ENCODE results near the gene CDKAL1.
"Not testable (repeated sequence)": the region's sequence is repeated elsewhere in the genome, so short reads cannot be mapped to it uniquely, and the experiment has no call there.

Gene CDKAL1

DNA sequence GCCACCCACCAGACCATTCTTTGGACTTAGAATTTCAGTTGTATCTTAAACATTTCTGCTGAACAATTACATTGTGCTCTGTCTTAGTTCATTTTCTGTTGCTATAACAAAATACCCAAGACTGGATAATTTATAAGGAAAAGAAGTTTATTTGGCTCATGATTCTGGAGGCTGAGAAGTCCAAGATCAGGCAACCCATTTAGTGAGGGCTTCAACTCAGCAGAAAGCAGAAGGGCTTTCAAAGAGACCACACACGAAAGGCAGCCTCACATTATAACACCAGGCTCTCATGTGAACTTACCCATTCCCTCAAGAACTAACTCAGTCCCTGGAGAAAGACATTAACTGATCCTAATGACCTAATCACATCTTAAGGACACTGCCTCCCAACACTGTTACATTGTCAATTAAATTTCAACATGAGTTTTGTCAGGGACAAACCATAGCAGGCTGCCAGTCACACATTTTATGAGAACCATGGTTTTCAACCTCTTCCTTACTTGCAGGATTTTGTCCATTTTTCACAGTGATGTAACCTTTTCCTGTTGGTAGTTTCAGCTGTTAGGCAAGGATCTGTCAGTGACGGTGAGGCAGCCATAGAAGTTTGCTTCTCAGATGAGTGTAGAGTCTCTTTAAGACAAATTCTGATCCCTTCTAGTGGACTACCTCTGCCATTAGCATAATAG, 659.7 kb downstream of the CDKAL1 start:
- no peak for DNase-seq

GRCh38 chr6:21195301-21195700, 661.0 kb downstream of the CDKAL1 start:
- not testable (repeated sequence) for DNase-seq

GRCh38 chr6:21198032-21198640, 663.9 kb downstream of the CDKAL1 start:
- DNase-seq: no peak

GRCh38 chr6:21199262-21199661, 665.0 kb downstream of the CDKAL1 start:
- no peak for DNase-seq

DNA sequence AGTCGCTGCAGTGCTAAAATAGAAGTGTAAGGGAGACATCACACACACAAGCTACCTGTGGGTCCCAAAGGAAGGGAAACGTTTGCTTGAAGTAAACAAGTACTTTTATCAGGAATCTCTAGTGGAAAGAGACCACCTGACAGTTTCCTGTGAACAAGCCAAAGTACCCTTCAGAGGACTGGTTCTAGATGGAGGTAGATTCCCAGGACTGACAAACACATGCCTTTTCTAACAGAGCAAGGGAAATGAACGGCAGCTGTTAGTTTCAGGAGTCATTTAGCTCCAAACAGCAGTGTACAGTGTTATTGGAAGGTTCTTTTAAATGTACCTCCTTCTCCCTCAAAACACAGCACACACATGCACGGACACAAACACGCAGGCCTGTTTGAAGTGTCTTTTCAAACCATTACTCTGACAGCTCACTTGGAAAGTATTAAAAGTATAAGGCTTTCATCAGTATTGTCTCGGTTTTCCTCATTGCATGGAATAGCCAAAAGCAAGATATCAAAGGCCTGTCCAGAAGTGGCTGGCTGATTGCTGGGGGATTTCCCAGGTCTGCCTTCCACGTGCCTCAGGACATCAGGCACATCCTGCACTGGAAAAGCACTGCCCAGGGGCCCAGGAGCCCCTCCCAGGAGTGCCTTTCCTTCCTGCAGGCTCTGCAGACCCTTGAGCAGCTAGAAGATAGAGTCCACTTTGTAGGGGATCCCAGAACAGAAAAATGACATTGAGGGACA, 666.0 kb downstream of the CDKAL1 start:
- DNase-seq: no peak

DNA sequence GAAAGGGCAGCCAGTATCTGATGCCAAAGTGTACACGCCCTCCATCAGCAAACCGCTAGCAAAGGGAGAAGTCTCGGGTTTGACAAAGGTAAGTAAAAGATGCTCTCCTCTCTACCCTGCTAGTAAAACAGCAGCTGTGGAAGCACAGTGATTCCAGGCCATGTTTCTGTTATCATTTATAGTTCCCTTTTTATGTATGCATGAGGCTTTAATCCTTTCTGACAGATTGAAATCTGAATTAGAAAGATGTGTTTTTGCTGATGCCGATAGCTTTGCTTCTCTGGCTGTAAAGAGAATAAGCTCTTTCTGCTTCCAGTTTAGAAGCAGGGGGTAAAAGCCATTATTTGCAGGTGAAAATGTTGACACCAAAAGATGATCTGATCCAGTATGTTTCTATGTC, 666.9 kb downstream of the CDKAL1 start:
- no peak for DNase-seq

DNA sequence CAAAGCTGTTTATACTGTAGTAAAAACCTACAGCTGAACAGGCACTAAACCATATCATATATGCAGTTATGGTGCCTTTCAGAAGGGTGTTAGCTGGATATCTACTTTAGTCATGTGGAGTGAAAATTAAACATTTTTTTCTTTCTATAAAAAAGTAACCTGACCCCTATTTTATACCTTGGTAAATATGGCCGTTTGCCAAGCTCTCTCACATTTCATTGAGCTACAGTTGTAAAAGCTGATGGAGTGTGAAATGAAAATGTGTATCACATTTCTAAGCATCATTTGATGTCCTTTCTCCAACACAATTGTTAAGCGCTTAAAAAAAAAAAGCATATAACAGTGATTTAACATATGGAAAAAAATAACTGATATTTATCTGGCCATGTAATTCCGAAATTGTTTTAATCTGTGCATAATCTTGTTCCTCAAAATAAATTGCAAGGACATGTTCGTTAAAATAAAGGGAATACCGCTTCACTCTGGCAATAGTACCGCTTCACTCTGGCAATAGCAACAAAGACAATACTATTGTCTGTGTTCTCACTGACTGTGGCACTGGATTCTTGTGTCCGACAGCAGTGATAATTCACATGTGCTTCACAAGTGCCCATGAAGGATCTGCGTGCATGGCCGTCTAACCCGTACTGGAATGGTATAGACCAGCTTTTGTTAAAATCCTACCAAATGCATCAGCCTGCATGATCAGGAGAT, 667.5 kb downstream of the CDKAL1 start:
- peak; percentile 89 for DNase-seq

DNA sequence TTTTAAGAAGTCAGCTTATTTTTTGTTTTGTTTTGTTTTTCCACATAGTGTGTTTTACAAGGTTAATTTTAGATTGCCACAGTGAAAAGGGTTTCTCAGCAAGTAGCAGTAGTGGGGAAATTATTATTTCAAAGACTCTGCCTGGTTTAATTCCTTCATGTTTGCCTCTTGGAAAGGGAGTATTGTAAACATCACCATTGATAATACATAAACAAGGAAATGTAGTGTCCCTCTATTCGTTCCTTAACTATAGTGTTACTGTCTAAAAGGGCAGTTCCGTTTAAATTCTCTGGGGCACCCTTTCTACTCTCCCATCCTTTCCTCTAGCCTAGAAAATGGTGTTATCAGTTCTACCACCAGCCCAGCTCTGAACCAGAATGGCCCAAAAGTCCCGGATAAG, 668.3 kb downstream of the CDKAL1 start:
- DNase-seq: no peak

- no peak for DNase-seq
Measured at GRCh38 chr6:21204951-21205350, 670.7 kb downstream of the CDKAL1 start.

GRCh38 chr6:21208081-21208795, 674.0 kb downstream of the CDKAL1 start:
- DNase-seq: no peak

DNA sequence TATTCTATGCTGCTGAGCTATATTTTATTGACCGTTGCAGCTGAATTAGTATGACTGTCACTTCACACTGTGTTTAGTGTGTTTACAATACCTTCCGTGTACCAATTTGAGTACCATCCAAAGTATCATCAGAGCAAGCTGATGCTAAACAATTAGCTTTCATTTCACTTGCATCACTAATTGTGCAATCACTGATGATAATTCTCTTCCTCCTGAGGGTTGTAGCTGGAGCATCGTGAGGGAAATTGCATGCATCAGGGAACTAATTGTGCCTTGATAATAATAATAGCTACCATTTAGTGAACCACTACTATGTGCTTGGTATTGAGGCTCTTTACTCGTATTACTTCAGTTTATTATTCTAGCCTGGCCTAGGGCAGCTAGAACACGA, 674.5 kb downstream of the CDKAL1 start:
- no peak for DNase-seq

DNA sequence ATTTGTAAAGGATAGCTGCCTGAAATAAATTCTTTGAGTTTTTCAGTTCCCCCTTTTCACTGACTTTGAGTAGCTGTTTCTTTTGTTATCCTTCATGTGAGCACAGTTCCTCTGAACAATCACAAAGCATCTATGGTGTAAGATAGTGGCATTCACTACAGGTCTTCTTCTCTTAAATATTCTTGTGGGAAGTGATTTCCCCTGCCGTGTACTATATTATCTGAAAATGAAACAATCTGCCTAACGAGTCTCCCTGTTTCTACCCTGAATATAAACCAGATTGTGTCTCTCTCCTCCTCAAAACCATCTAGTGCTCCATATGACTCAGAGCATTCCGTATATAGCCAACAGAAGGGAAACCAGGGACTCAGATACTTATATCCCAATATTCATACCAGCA, 679.2 kb downstream of the CDKAL1 start:
- no peak for DNase-seq

GRCh38 chr6:21214738-21215448, 680.6 kb downstream of the CDKAL1 start:
- no peak for DNase-seq

GRCh38 chr6:21219241-21219640, 685.0 kb downstream of the CDKAL1 start:
- DNase-seq: no peak

GRCh38 chr6:21219856-21220255, 685.6 kb downstream of the CDKAL1 start:
- DNase-seq: no peak

GRCh38 chr6:21220271-21220987, 686.2 kb downstream of the CDKAL1 start:
- DNase-seq: no peak

DNA sequence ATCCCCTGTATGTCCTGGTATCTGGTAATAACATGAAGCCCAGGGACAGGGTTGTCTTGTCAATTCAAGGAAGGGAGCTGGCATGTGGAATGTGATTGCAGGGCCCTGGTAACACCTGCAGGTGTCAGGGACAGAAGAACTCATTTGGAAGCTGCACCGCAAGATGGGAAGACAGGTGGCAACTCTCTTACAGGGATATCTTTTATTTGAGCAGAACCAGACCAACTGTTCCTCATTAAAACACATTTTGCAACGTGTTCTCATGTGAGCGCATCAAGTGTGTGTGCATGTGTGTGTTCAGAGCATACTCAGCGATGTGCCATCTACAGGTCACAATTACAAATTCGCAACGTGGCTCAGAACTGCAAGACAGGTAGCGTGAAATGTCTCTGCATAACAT, 688.4 kb downstream of the CDKAL1 start:
- DNase-seq: no peak

GRCh38 chr6:21225912-21226311, 691.7 kb downstream of the CDKAL1 start:
- no peak for DNase-seq

DNA sequence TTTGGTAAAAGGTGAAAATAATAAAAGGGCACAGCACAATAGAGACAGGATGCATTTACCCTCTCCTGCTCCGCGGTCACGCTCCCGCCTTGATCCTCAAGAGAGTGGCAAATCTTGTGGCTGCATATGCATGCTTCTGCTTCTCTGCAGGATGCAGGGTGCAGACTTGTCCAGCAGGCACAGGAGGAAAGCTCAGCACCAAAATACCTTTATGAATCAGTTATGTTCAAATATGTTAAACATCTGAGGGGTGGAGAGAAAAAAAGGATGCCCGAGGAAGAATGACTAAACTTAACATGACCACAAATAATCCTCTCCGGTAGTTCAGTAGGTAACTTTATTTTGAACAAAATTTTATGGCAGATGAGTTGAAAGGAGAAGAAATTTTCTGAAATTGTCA, 693.2 kb downstream of the CDKAL1 start:
- no peak for DNase-seq

DNA sequence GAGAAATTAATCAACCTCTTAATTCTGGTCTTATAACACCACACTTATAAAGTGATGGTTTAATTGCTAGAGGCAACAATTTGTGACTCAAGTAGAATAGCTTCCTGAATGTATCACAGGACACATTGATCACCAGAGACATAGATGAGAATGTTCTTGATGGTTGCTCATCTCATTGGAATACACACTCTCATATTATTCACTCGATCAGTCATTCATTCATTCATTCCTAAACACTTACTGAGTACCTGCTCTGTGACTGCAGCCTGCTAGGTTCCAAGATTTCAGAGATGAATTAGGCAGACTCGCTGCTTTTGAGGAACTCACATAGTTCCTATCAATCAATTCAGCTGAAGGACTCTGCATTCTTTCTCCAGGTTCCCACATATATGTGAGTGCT, 694.2 kb downstream of the CDKAL1 start:
- DNase-seq: no peak

- DNase-seq: no peak
Measured at GRCh38 chr6:21228876-21229460, 694.7 kb downstream of the CDKAL1 start.

Measured in NCI-H510A (cell line).